Naive thymus-derived CD8-positive, alpha-beta T cell (primary cell): Measurements from ENCODE around the gene CSRNP3. TPM values are rescaled to one million over a fixed set of nuclear protein-coding genes. Genes with fewer than 3 reads are reported as not detected.

ENCODE experiments used
- ATAC-seq, 2 donors: fragments of 150-1000 bp; cut with Tn5 transposase in 1 of 2; sonication (Bioruptor Pico), chemical (Tn5 transposase) in 1 of 2; 1 replicate in 1 of 2; 2 replicates in 1 of 2; pipeline ENCODE4 v1.10.0; 2021; ENCODE audit warnings: mild to moderate bottlenecking in 2 of 2, moderate library complexity in 2 of 2
- POLR2A ChIA-PET: fragments of 350-600 bp; sonication (Branson Sonifier 250); formaldehyde crosslinking; loops from one replicate; lab custom pipeline; 2021; ENCODE audit warnings: antibody characterized with exemption; lab: Charles Lee
- DNase-seq, 10 donors: peaks; one replicate each; pipeline versions ENCODE4 v3.0.0 to v3.0.0-alpha.2; 2020 to 2022
- H3K27ac Mint-ChIP-seq, 10 donors: one replicate each; pipeline ENCODE4 v1.8.0; 2020 to 2022; ENCODE audit warnings: mild to moderate bottlenecking in 10 of 10, mixed read lengths in 10 of 10, moderate library complexity in 4 of 10, inconsistent platforms in 1 of 10
- H3K27me3 Mint-ChIP-seq, 5 donors: one replicate each; pipeline ENCODE4 v1.8.0; 2021 to 2022; ENCODE audit warnings: mixed read lengths in 5 of 5
- H3K36me3 Mint-ChIP-seq, 3 donors: one replicate each; pipeline ENCODE4 v1.8.0; 2020 to 2022; ENCODE audit warnings: mixed read lengths in 3 of 3, mild to moderate bottlenecking in 2 of 3, inconsistent platforms in 1 of 3
- H3K4me1 Mint-ChIP-seq, 4 donors: one replicate each; pipeline ENCODE4 v1.8.0; 2021 to 2022; ENCODE audit warnings: mixed read lengths in 4 of 4
- H3K4me3 Mint-ChIP-seq, 10 donors: one replicate each; pipeline ENCODE4 v1.8.0; 2020 to 2022; ENCODE audit warnings: mild to moderate bottlenecking in 10 of 10, mixed read lengths in 10 of 10, moderate library complexity in 6 of 10, inconsistent platforms in 1 of 10
- H3K9me3 Mint-ChIP-seq, 9 donors: one replicate each; pipeline ENCODE4 v1.8.0; 2020 to 2022; ENCODE audit warnings: mixed read lengths in 9 of 9, mild to moderate bottlenecking in 3 of 9, inconsistent platforms in 1 of 9, moderate library complexity in 1 of 9
- polyA plus RNA-seq, 3 donors: library from polyadenylated mRNA; unstranded; fragments of 300-500 nt; fragmentation: Illumina TruSeq; gene quantifications; one replicate each; pipeline ENCODE4 v1.2.3, GENCODE V29; 2021
- total RNA-seq, 8 experiments: library from RNA in 2 of 8; stranded (reverse) in 2 of 8; gene quantifications; one replicate each; pipeline ENCODE4 v1.2.3 and lab custom pipeline; 2021 to 2026

Gene CSRNP3
- total RNA-seq: not detected
- not detected for polyA plus RNA-seq
- 0 reads per million in 6 experiments for total RNA-seq (lab: John Stamatoyannopoulos, UW)

DNA sequence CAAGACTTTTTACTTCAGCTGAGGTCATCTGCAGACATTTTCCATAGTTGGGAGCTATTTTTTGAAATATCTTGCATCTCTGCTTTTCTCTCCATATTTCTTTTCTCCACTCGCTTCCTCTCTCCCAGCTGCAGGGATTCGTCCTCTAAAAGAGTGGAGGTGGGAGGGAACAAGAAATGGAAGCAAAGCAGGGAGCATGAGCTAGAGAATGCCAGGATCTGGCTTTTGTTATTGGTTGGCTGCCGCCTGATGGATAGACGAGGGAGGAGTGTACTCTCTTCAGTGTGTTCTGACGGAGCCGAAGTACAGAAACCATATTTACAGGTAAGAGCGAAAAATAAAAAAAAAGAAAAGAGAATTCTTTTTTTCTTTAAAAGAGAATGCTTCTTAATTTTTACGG lies at the start of gene CSRNP3:
Gene CSRNP3, plus strand, starts transcription at position 282 of the 400 bp plus-strand sequence. CDS start 125,368 bp downstream, outside the sequence.
- Mint-ChIP-seq H3K4me1 (no peaks in the 10 kb centered on the region), H3K27me3 (peaks cover 0 to 6% (median 0%) of the 10 kb centered on the region in 5 donors), H3K4me3 (no peak within 1 kb of the TSS), H3K27ac (no peak within 1 kb of the TSS), H3K36me3 (no peaks in the 10 kb centered on the region), H3K9me3 (no peaks in the 10 kb centered on the region)
- no peak for DNase-seq
- no peak for ATAC-seq
- POLR2A ChIA-PET: no interaction called here

DNA sequence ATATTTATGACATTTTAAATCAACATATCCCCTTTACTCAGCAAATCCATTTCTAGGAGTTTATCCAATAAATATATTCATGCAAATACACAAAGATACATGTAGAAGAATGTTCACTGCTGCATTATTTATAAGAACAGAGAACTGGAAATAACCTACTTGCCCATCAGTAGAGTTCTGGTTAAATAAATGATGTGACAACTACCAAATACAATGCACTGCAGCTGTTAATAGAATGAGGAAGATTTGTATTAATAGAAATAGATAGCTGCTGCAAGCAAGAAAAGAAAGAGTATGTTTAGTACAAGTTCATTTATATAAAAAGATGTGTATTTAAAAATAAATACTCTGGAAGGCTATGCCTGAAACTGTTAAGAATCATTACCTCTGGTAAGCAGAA lies 49.3 kb upstream of the CSRNP3 start:
- DNase-seq: no peak

DNA sequence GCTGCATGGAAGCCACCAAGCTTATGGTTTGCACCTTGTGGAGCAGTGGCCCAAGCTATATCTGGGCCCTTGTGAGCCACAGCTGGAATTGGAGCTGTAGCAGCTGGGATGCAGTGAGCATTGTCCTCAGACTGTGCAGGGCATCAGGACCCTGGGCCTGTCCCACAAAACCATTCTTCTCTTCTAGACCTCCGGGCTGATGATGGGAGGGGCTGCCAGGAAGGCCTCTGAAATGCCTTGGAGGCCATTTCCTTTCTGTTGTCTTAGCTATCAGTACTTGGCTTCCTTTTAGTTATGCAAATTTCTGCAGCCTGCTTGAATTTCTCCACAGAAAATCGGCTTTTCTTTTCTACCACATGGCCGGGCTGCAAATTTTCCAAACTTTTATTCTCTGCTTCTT lies 46.4 kb upstream of the CSRNP3 start:
- H3K9me3 Mint-ChIP-seq: peaks cover 0 to 15% (median 9%) of the 10 kb centered on the region in 9 donors
- POLR2A ChIA-PET: no interaction called here
- H3K4me1 Mint-ChIP-seq: no peaks in the 10 kb centered on the region
- H3K4me3 Mint-ChIP-seq: no peak overlapping the region
- no peak for ATAC-seq
- no peak for DNase-seq
- no peak overlapping the region for H3K27ac Mint-ChIP-seq
- H3K36me3 Mint-ChIP-seq: peaks cover 0 to 9% (median 0%) of the 10 kb centered on the region in 3 donors
- peaks cover 0 to 15% (median 3%) of the 10 kb centered on the region in 5 donors for H3K27me3 Mint-ChIP-seq

More for the DNA sequence above, 49.3 kb upstream of the CSRNP3 start:
- POLR2A ChIA-PET: no interaction called here
- Mint-ChIP-seq H3K4me1 (no peaks in the 10 kb centered on the region), H3K9me3 (peaks cover 0 to 36% (median 18%) of the 10 kb centered on the region in 9 donors), H3K36me3 (peaks cover 0 to 27% (median 0%) of the 10 kb centered on the region in 3 donors), H3K4me3 (no peak overlapping the region), H3K27me3 (peaks cover 0 to 30% (median 4%) of the 10 kb centered on the region in 5 donors), H3K27ac (no peak overlapping the region)
- no peak for ATAC-seq

- POLR2A ChIA-PET: no interaction called here
- peaks cover 0 to 9% (median 0%) of the 10 kb centered on the region in 3 donors for H3K36me3 Mint-ChIP-seq
- peaks cover 0 to 15% (median 9%) of the 10 kb centered on the region in 9 donors for H3K9me3 Mint-ChIP-seq
- H3K27ac Mint-ChIP-seq: no peak overlapping the region
- DNase-seq (no peak), ATAC-seq (no peak)
- H3K27me3 Mint-ChIP-seq: peaks cover 0 to 8% (median 3%) of the 10 kb centered on the region in 5 donors
- no peak overlapping the region for H3K4me3 Mint-ChIP-seq
- no peaks in the 10 kb centered on the region for H3K4me1 Mint-ChIP-seq
These were observed 43.9 kb upstream of the CSRNP3 start for GRCh38 chr2:165425556-165425955.

- Mint-ChIP-seq H3K27ac (no peak overlapping the region), H3K27me3 (peaks cover 0 to 8% (median 0%) of the 10 kb centered on the region in 5 donors), H3K4me3 (no peak overlapping the region), H3K9me3 (peaks cover 0 to 12% (median 5%) of the 10 kb centered on the region in 9 donors), H3K4me1 (no peaks in the 10 kb centered on the region), H3K36me3 (peaks cover 0 to 9% (median 0%) of the 10 kb centered on the region in 3 donors)
- ATAC-seq (no peak), DNase-seq (no peak)
- POLR2A ChIA-PET: no interaction called here
These were observed 41.8 kb upstream of the CSRNP3 start for GRCh38 chr2:165427686-165428085.

GRCh38 chr2:165428926-165429325 lies 40.6 kb upstream of the CSRNP3 start:
- ATAC-seq: no peak
- no peaks in the 10 kb centered on the region for H3K4me1 Mint-ChIP-seq
- peaks cover 0 to 2% (median 0%) of the 10 kb centered on the region in 9 donors for H3K9me3 Mint-ChIP-seq
- H3K36me3 Mint-ChIP-seq: peaks cover 0 to under 1% (median 0%) of the 10 kb centered on the region in 3 donors
- DNase-seq: no peak
- H3K27ac Mint-ChIP-seq: no peak overlapping the region
- POLR2A ChIA-PET: no interaction called here
- peaks cover 0 to 8% (median 0%) of the 10 kb centered on the region in 5 donors for H3K27me3 Mint-ChIP-seq
- no peak overlapping the region for H3K4me3 Mint-ChIP-seq

GRCh38 chr2:165431014-165431413 lies 38.5 kb upstream of the CSRNP3 start:
- Mint-ChIP-seq H3K27ac (no peak overlapping the region), H3K27me3 (peaks cover 0 to 8% (median 0%) of the 10 kb centered on the region in 5 donors), H3K4me3 (no peak overlapping the region), H3K4me1 (no peaks in the 10 kb centered on the region), H3K9me3 (peaks cover 0 to 2% (median 0%) of the 10 kb centered on the region in 9 donors), H3K36me3 (no peaks in the 10 kb centered on the region)
- ATAC-seq (no peak), DNase-seq (no peak)
- POLR2A ChIA-PET: no interaction called here

DNA sequence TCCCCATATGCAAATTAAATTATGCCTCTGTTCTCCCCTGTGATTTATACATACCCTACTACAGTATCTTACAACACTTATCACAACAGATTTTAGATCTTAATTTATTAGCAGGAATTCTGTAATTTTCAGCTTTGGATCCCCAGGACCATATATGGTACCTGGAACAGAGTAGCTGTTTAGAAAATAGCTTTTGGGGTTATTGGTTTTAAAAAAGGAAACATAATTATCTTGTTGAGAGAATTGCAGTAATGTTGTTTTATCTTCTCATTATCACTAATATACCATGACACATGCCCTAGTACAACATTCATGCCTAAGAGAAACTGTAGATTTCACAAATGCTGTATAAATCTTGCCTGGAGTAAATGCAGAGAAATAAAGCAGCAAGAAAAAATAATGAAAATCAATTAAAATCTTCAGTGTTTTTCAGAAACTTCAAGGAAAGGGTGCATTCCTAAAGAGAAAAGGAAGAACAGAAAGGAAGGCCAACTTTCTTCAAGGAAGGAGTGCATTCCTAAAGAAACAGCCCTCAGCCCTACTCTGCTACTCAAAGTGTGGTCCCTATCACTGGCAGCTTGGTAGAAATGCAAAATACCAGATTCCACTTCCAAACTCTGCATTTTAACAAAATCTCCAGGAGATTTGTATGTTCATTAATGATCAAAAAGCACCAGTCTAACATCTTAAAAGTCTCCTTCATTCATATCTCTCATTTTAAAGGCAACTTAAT lies 37.1 kb upstream of the CSRNP3 start:
- H3K9me3 Mint-ChIP-seq: peaks cover 0 to 2% (median 0%) of the 10 kb centered on the region in 9 donors
- peaks cover 0 to 8% (median 0%) of the 10 kb centered on the region in 5 donors for H3K27me3 Mint-ChIP-seq
- ATAC-seq (no peak), DNase-seq (no peak)
- peaks cover 0 to 3% (median 0%) of the 10 kb centered on the region in 4 donors for H3K4me1 Mint-ChIP-seq
- H3K27ac Mint-ChIP-seq: no peak overlapping the region
- no peak overlapping the region for H3K4me3 Mint-ChIP-seq
- no peaks in the 10 kb centered on the region for H3K36me3 Mint-ChIP-seq
- POLR2A ChIA-PET: no interaction called here

- ATAC-seq (no peak), DNase-seq (no peak)
- Mint-ChIP-seq H3K27me3 (peaks cover 0 to 2% (median 0%) of the 10 kb centered on the region in 5 donors), H3K4me3 (no peak overlapping the region), H3K36me3 (no peaks in the 10 kb centered on the region), H3K9me3 (no peaks in the 10 kb centered on the region), H3K4me1 (peaks cover 0 to 5% (median 0%) of the 10 kb centered on the region in 4 donors), H3K27ac (no peak overlapping the region)
- POLR2A ChIA-PET: no interaction called here
These were observed 34.5 kb upstream of the CSRNP3 start for GRCh38 chr2:165434865-165435496.

- Mint-ChIP-seq H3K9me3 (no peaks in the 10 kb centered on the region), H3K4me3 (no peak overlapping the region), H3K27ac (no peak overlapping the region), H3K27me3 (peaks cover 0 to 2% (median 0%) of the 10 kb centered on the region in 5 donors), H3K4me1 (peaks cover 0 to 9% (median 0%) of the 10 kb centered on the region in 4 donors), H3K36me3 (no peaks in the 10 kb centered on the region)
- DNase-seq (no peak), ATAC-seq (no peak)
- POLR2A ChIA-PET: no interaction called here
These were observed 33.9 kb upstream of the CSRNP3 start for GRCh38 chr2:165435611-165436010.

DNA sequence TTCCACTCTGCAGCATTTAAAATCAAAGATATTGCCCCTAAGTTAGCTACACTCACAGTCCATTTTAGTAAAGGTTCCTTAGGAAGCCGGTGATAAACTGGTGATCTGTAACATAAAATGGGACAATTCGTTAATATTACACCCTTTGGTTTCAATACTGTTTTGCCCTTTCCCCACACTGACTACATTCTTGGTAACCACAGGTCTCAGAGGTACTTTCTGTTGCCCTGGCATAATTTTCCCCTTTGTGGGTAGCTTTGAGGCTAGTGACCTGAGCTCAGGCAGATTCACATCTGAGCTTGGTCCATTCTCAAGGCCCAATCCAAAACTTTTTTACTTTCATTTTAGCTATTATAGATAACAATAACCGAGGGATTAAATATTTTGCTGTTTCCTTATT lies 32.9 kb upstream of the CSRNP3 start:
- Mint-ChIP-seq H3K9me3 (no peaks in the 10 kb centered on the region), H3K4me3 (no peak overlapping the region), H3K27ac (no peak overlapping the region), H3K27me3 (peaks cover 0 to 2% (median 0%) of the 10 kb centered on the region in 5 donors), H3K36me3 (no peaks in the 10 kb centered on the region), H3K4me1 (peaks cover 0 to 9% (median 0%) of the 10 kb centered on the region in 4 donors)
- ATAC-seq (no peak), DNase-seq (no peak)
- POLR2A ChIA-PET: no interaction called here

DNA sequence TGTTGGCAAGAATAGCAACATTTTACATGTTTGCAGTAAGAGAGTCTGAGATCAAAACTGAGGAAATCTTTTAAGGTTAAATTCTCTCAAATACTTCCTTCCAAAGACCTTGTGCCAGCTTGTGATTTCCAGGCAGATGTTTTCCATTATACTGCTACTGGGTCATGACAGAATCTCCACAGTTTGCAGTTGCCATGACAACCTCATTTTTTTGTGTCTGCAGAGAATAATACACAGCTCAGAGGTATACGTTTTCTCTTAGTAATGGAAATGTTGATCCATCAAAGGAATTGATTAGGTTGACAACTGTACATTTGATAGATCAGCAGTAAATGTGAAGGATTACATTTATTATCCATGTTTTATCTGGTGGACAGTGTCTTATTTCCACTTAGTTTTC lies 29.1 kb upstream of the CSRNP3 start:
- Mint-ChIP-seq H3K27ac (no peak overlapping the region), H3K36me3 (no peaks in the 10 kb centered on the region), H3K27me3 (peaks cover 0 to 2% (median 0%) of the 10 kb centered on the region in 5 donors), H3K9me3 (peaks cover 0 to 2% (median 0%) of the 10 kb centered on the region in 9 donors), H3K4me3 (no peak overlapping the region), H3K4me1 (peaks cover 6 to 23% (median 14%) of the 10 kb centered on the region in 4 donors)
- POLR2A ChIA-PET: no interaction called here
- no peak for ATAC-seq
- no peak for DNase-seq

- ATAC-seq (peak in 1 of 2 donors; percentile 33), DNase-seq (no peak)
- POLR2A ChIA-PET: no interaction called here
- Mint-ChIP-seq H3K36me3 (no peaks in the 10 kb centered on the region), H3K4me1 (peaks cover 6 to 20% (median 14%) of the 10 kb centered on the region in 4 donors), H3K9me3 (peaks cover 0 to 4% (median 0%) of the 10 kb centered on the region in 9 donors), H3K27ac (peak overlapping the region in 3 of 10 donors; percentile 1 to 40 (median 22)), H3K27me3 (no peaks in the 10 kb centered on the region), H3K4me3 (no peak overlapping the region)
These were observed 26.0 kb upstream of the CSRNP3 start for GRCh38 chr2:165443511-165443910.
